Epidermal melanocyte (primary cell): ENCODE data around the gene MYO18B.
"Not testable (repeated sequence)": the region's sequence is repeated elsewhere in the genome, so short reads cannot be mapped to it uniquely, and the experiment has no call there.

ENCODE experiments used
- DNase-seq: peaks from one replicate; pipeline ENCODE4 v3.0.0; 2011; ENCODE audit warnings: low spot score; ENCODE audit not compliant: insufficient read length

MYO18B gene

GRCh38 chr22:25942115-25942855, 200.3 kb downstream of the MYO18B start:
- no peak for DNase-seq

- no peak for DNase-seq
Observed at GRCh38 chr22:25942856-25943411, 200.9 kb downstream of the MYO18B start.

GRCh38 chr22:25950111-25950510, 208.1 kb downstream of the MYO18B start:
- DNase-seq = no peak

GRCh38 chr22:25953276-25953675, 211.3 kb downstream of the MYO18B start:
- no peak for DNase-seq

- no peak for DNase-seq
Observed at GRCh38 chr22:25953919-25954318, 211.9 kb downstream of the MYO18B start.

- DNase-seq = no peak
Observed at GRCh38 chr22:25955323-25955722, 213.3 kb downstream of the MYO18B start.

GRCh38 chr22:25956801-25957200, 214.8 kb downstream of the MYO18B start:
- no peak for DNase-seq

GRCh38 chr22:25959818-25960774, 218.1 kb downstream of the MYO18B start:
- DNase-seq = no peak

- DNase-seq = no peak
Observed at GRCh38 chr22:25961699-25962098, 219.7 kb downstream of the MYO18B start.

GRCh38 chr22:25962711-25963110, 220.7 kb downstream of the MYO18B start:
- DNase-seq = no peak

- no peak for DNase-seq
Observed at GRCh38 chr22:25964961-25965730, 223.2 kb downstream of the MYO18B start.

- DNase-seq = no peak
Observed at GRCh38 chr22:25966448-25966913, 224.5 kb downstream of the MYO18B start.

- no peak for DNase-seq
Observed at GRCh38 chr22:25969286-25969685, 227.3 kb downstream of the MYO18B start.

- no peak for DNase-seq
Observed at GRCh38 chr22:25969901-25970300, 227.9 kb downstream of the MYO18B start.

- no peak for DNase-seq
Observed at GRCh38 chr22:25970374-25970911, 228.5 kb downstream of the MYO18B start.

- DNase-seq = no peak
Observed at GRCh38 chr22:25970999-25971811, 229.2 kb downstream of the MYO18B start.

GRCh38 chr22:25972397-25972796, 230.4 kb downstream of the MYO18B start:
- no peak for DNase-seq

- no peak for DNase-seq
Observed at GRCh38 chr22:25976356-25976755, 234.4 kb downstream of the MYO18B start.

- no peak for DNase-seq
Observed at GRCh38 chr22:25979968-25980367, 238.0 kb downstream of the MYO18B start.

GRCh38 chr22:25984911-25985310, 242.9 kb downstream of the MYO18B start:
- not testable (repeated sequence) for DNase-seq
